Measurements from ENCODE around the gene FBXO42. TPM values are rescaled to one million over a fixed set of nuclear protein-coding genes. Genes with fewer than 3 reads are reported as not detected.
"Not testable (repeated sequence)": the region's sequence is repeated elsewhere in the genome, so short reads cannot be mapped to it uniquely, and the experiment has no call there.

The FBXO42 gene
- total RNA-seq, 1 donor from 2014 or later = 17.1 TPM

GRCh38 chr1:16236511-16237342 is 115.6 kb downstream of the FBXO42 start, which contains the start of gene CPLANE2:
Gene CPLANE2, minus strand, starts transcription at chr1:16237183. Its CDS starts 441 bp downstream, at chr1:16236742.
- peak; percentile 97 for ATAC-seq (ENCODE audit: poor library complexity)
- intact Hi-C loops (cut with DNase I) = no loop called here
- DNase-seq = peak; percentile 97

- peak; percentile 53 for DNase-seq
- ATAC-seq (ENCODE audit: poor library complexity) = peak; percentile 67
- intact Hi-C loops (cut with DNase I) = no loop called here
Measured at GRCh38 chr1:16235944-16236510, 116.3 kb downstream of the FBXO42 start.

- ATAC-seq (ENCODE audit: poor library complexity) (no peak), DNase-seq (no peak)
- intact Hi-C loops (cut with DNase I) = no loop called here
Measured at GRCh38 chr1:16235347-16235746, 116.9 kb downstream of the FBXO42 start.

GRCh38 chr1:16233431-16233830 is 118.8 kb downstream of the FBXO42 start:
- DNase-seq (peak; percentile 29), ATAC-seq (ENCODE audit: poor library complexity) (no peak)
- intact Hi-C loops (cut with DNase I) = no loop called here

GRCh38 chr1:16232316-16232710 is 120.0 kb downstream of the FBXO42 start:
- DNase-seq (peak; percentile 13), ATAC-seq (ENCODE audit: poor library complexity) (no peak)
- intact Hi-C loops (cut with DNase I) = no loop called here

- DNase-seq (peak; percentile 37), ATAC-seq (ENCODE audit: poor library complexity) (no peak)
Measured at GRCh38 chr1:16231331-16232315, 120.7 kb downstream of the FBXO42 start.

GRCh38 chr1:16230744-16231143 is 121.5 kb downstream of the FBXO42 start:
- ATAC-seq (ENCODE audit: poor library complexity) = no peak
- peak; percentile 30 for DNase-seq
- intact Hi-C loops (cut with DNase I) = no loop called here

More at GRCh38 chr1:16231331-16232315, 120.7 kb downstream of the FBXO42 start:
- intact Hi-C loops (cut with DNase I) = no loop called here

GRCh38 chr1:16229976-16230740 is 122.1 kb downstream of the FBXO42 start:
- no peak for ATAC-seq (ENCODE audit: poor library complexity)
- DNase-seq = peak; percentile 30
- intact Hi-C loops (cut with DNase I) = no loop called here

GRCh38 chr1:16226490-16227179 is 125.6 kb downstream of the FBXO42 start:
- intact Hi-C loops (cut with DNase I) = no loop called here
- ATAC-seq (ENCODE audit: poor library complexity) (peak; percentile 92), DNase-seq (peak; percentile 81)

- intact Hi-C loops (cut with DNase I) = no loop called here
- ATAC-seq (ENCODE audit: poor library complexity) = no peak
- DNase-seq = no peak
Measured at GRCh38 chr1:16226129-16226489, 126.2 kb downstream of the FBXO42 start.

- intact Hi-C loops (cut with DNase I) = no loop called here
- ATAC-seq (ENCODE audit: poor library complexity) (no peak), DNase-seq (peak; percentile 0)
Measured at GRCh38 chr1:16224472-16224871, 127.8 kb downstream of the FBXO42 start.

- ATAC-seq (ENCODE audit: poor library complexity); intact Hi-C loops (cut with DNase I); DNase-seq: not testable (repeated sequence)
Measured at GRCh38 chr1:16222716-16223115, 129.6 kb downstream of the FBXO42 start.

- intact Hi-C loops (cut with DNase I) = no loop called here
- ATAC-seq (ENCODE audit: poor library complexity) (no peak), DNase-seq (no peak)
Measured at GRCh38 chr1:16221499-16221898, 130.8 kb downstream of the FBXO42 start.

GRCh38 chr1:16219968-16220500 is 132.2 kb downstream of the FBXO42 start:
- ATAC-seq (ENCODE audit: poor library complexity) (no peak), DNase-seq (no peak)
- intact Hi-C loops (cut with DNase I) = no loop called here

GRCh38 chr1:16218674-16219071 is 133.6 kb downstream of the FBXO42 start:
- DNase-seq = no peak
- no peak for ATAC-seq (ENCODE audit: poor library complexity)
- intact Hi-C loops (cut with DNase I) = no loop called here

- ATAC-seq (ENCODE audit: poor library complexity) (no peak), DNase-seq (no peak)
- intact Hi-C loops (cut with DNase I) = no loop called here
Measured at GRCh38 chr1:16218014-16218673, 134.1 kb downstream of the FBXO42 start.
